Measurements from ENCODE around the gene ZBTB38. TPM values are rescaled to one million over a fixed set of nuclear protein-coding genes. Genes with fewer than 3 reads are reported as not detected.

Gene ZBTB38
- total and polyA plus RNA-seq, 10 donors: 4.8 to 122 (median 58.5) TPM

DNA sequence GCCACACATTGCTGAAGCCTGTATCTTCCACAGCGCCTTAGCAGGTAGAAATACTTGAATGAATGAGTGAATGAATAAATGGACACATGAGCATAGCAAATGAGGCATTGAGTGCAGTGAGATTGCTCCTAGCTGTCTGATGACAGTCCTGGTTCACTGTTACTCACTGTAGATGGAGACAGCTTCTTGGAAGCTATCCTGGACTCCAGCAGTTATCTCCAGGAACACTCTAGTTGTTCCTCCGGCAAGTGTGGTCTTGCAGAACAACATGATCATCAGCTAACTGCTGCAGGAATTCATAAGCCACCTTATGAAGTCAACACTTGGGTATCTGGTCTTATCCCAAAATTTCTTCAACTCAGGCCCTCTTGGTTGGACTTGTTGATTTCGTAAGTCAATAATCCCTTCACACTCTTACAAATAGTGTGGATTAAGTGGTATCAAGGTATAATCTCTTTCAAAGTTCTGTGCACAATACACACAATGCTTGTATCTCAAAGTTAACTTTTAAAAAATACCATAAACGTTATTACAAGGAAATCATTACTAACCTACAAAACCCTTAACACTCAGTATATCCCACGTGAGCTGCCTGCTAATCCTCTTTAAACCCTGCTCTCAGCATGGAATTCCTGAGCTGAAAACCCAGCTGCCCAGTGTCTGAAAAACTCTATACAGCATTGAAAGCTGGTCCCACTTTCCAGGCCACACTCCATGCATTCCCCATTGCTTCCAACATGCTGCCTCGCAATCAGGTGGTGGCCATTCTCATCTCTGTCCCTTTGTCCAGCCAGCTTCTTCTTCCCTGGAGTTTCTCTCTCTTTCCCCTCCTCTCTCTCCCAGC is 14.4 kb upstream of the ZBTB38 start:
- Histone ChIP-seq H3K4me1 (no peaks in the 10 kb centered on the region), H3K36me3 (no peaks in the 10 kb centered on the region), H3K27ac (no peak overlapping the region), H3K4me3 (no peak overlapping the region), H3K9me3 (peaks cover 0 to 5% (median 0%) of the 10 kb centered on the region in 8 donors), H3K27me3 (replicated peaks in 1 of 7) (peaks cover 0 to 5% (median 0%) of the 10 kb centered on the region in 7 donors)
- WGBS, 5 donors: 86 to 95% (median 94%) methylated on average over 6 of the region's 6 CpGs
- intact Hi-C loops (cut with DNase I; ENCODE audit: low total_unique reads): no loop called here
- no peak for DNase-seq
- TF ChIP-seq POLR2AphosphoS5 (IDR thresholded peaks at IDR 0.05) (no peak), POLR2A (IDR thresholded peaks at IDR 0.05) (no peak)
- TF ChIP-seq, protein P1, sequence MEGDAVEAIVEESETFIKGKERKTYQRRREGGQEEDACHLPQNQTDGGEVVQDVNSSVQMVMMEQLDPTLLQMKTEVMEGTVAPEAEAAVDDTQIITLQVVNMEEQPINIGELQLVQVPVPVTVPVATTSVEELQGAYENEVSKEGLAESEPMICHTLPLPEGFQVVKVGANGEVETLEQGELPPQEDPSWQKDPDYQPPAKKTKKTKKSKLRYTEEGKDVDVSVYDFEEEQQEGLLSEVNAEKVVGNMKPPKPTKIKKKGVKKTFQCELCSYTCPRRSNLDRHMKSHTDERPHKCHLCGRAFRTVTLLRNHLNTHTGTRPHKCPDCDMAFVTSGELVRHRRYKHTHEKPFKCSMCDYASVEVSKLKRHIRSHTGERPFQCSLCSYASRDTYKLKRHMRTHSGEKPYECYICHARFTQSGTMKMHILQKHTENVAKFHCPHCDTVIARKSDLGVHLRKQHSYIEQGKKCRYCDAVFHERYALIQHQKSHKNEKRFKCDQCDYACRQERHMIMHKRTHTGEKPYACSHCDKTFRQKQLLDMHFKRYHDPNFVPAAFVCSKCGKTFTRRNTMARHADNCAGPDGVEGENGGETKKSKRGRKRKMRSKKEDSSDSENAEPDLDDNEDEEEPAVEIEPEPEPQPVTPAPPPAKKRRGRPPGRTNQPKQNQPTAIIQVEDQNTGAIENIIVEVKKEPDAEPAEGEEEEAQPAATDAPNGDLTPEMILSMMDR (IDR thresholded peaks at IDR 0.05 in 8 of 11, conservative IDR thresholded peaks at IDR 0.05 in 3 of 11): no peak

DNA sequence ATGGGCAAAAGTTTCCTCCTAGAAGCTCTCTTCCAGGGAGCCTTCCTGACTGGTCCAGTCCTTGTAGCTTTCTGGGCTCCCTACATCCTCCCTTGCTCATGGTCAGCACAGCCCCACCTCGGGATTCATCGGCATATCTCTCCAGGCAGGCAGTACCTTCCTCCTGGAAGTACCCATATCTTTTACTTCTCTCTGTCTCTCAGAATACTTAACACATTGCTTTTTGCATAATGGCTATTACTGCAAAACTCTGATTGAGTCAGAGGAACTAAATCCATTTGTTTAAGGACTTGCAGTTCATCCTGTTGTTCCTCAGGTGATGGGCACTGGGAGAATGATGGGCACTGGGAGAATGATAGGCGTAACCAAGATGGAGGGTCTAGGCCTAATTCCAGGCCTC is 13.8 kb upstream of the ZBTB38 start:
- H3K27ac ChIP-seq: no peak overlapping the region
- no peaks in the 10 kb centered on the region for H3K4me1 ChIP-seq
- peaks cover 0 to 5% (median 0%) of the 10 kb centered on the region in 7 donors for H3K27me3 ChIP-seq (replicated peaks in 1 of 7)
- DNase-seq: no peak
- no peak overlapping the region for H3K4me3 ChIP-seq
- H3K36me3 ChIP-seq: no peaks in the 10 kb centered on the region
- peaks cover 0 to 5% (median 0%) of the 10 kb centered on the region in 8 donors for H3K9me3 ChIP-seq
- 93 to 97% (median 95%) methylated on average over 3 of the region's 3 CpGs for WGBS, 5 donors
- TF ChIP-seq POLR2AphosphoS5 (IDR thresholded peaks at IDR 0.05) (no peak), POLR2A (IDR thresholded peaks at IDR 0.05) (no peak)
- TF ChIP-seq, protein P1 (IDR thresholded peaks at IDR 0.05 in 8 of 11, conservative IDR thresholded peaks at IDR 0.05 in 3 of 11): no peak
- intact Hi-C loops (cut with DNase I; ENCODE audit: low total_unique reads): no loop called here

DNA sequence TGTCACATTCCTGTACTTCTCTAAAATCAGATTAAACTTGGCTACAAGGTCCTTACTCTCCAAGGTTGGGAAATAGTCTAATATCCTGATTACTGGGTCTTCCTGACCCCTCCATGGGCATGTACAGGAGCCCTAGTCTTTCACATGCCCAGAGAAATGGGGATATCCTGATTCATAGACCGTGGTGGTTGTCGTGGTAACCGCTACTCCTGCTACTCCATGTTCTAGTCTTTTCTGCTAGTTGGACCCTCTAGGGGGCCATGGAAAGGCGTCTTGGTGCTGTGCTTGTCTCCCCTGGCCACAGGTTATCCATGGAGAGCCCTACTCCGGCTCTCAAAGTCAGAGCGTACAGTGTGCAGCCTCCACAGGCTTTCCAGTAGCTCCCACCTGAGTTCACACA is 13.1 kb upstream of the ZBTB38 start:
- intact Hi-C loops (cut with DNase I; ENCODE audit: low total_unique reads): loop anchor here (5.0 kb wide), 1 partner anchor 97 kb away; no protein-coding TSS in a partner anchor
- 78 to 100% (median 81%) methylated on average over 5 to 6 of the region's 6 CpGs for WGBS, 5 donors

More for the DNA sequence above, 13.1 kb upstream of the ZBTB38 start:
- DNase-seq: no peak
- Histone ChIP-seq H3K27ac (no peak overlapping the region), H3K27me3 (replicated peaks in 1 of 7) (peaks cover 0 to 5% (median 0%) of the 10 kb centered on the region in 7 donors), H3K4me3 (no peak overlapping the region), H3K9me3 (no peaks in the 10 kb centered on the region), H3K4me1 (no peaks in the 10 kb centered on the region), H3K36me3 (no peaks in the 10 kb centered on the region)
- TF ChIP-seq POLR2A (IDR thresholded peaks at IDR 0.05) (no peak), POLR2AphosphoS5 (IDR thresholded peaks at IDR 0.05) (no peak)
- TF ChIP-seq, protein P1 (IDR thresholded peaks at IDR 0.05 in 8 of 11, conservative IDR thresholded peaks at IDR 0.05 in 3 of 11): no peak
